GM12891 (cell line): ENCODE measurements around the gene DNPH1.

ENCODE experiments used
- POLR2A ChIP-seq: IDR thresholded peaks from 2 replicates; pipeline ENCODE4 v1.6.1; 2011; ENCODE audit warnings: low read depth, low read length, control low read depth
- POLR2AphosphoS5 ChIP-seq: IDR thresholded peaks from 2 replicates; pipeline ENCODE4 v1.6.1; 2011; ENCODE audit warnings: low read depth, low read length, control low read depth
- TAF1 ChIP-seq: IDR thresholded peaks from 2 replicates; pipeline ENCODE4 v1.6.1; 2011; ENCODE audit warnings: low read depth, low read length, control low read depth

GRCh38 chr6:43185391-43185985, 43.8 kb downstream of the DNPH1 start:
- TF ChIP-seq POLR2A = no peak
- TF ChIP-seq POLR2AphosphoS5 = no peak
- TF ChIP-seq TAF1 = no peak
